ENCODE measurements around the gene GPBP1L1.
"Not testable (repeated sequence)": the region's sequence is repeated elsewhere in the genome, so short reads cannot be mapped to it uniquely, and the experiment has no call there.

Gene GPBP1L1, protein sequence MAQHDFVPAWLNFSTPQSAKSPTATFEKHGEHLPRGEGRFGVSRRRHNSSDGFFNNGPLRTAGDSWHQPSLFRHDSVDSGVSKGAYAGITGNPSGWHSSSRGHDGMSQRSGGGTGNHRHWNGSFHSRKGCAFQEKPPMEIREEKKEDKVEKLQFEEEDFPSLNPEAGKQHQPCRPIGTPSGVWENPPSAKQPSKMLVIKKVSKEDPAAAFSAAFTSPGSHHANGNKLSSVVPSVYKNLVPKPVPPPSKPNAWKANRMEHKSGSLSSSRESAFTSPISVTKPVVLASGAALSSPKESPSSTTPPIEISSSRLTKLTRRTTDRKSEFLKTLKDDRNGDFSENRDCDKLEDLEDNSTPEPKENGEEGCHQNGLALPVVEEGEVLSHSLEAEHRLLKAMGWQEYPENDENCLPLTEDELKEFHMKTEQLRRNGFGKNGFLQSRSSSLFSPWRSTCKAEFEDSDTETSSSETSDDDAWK

DNA sequence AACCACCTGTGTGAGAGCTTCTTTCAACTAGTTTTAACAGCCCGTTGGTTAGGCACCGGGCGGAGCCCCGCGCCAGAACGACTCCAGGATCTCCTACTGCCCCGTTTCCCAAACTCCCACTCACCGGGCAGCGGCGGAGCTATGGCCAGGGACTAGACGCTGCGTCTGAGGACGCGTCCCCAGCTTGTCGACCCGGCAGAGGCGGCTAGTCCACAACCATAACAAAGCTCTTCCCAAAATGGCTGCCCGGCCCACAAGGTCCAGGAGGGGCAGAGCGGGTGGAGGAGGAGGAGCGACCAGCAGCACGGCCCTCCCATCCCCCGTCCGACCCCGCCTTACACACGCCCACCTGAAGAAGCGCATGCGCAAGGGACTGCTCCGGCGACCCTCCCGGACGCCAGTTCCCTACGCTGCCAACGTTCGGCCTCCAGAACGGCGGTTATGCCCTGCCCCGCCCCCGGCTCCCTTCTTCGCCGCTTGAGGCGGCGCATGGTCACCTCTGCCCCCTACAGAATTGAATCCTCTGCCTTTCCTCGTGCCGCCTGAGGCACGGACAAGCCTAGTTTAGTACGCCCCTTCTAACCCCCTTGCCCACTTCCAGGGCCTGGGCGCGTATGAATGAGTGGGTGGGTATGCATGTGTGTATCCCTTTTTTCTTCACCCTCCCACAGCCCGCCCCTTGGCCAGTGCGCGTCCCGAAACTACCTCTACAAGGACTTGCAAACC, at the start of gene GPBP1L1:
GPBP1L1 (minus strand) TSS at position 246 of the 726 bp plus-strand sequence. CDS start 27,446 bp downstream, outside the sequence.
- in situ Hi-C loops (cut with HindIII; ENCODE audit: low sequenced_read_pairs), result no loop called here
- DNase-seq (ENCODE audit: low read depth, low spot score), result peak; percentile 97
- TF ChIP-seq, protein P1, sequence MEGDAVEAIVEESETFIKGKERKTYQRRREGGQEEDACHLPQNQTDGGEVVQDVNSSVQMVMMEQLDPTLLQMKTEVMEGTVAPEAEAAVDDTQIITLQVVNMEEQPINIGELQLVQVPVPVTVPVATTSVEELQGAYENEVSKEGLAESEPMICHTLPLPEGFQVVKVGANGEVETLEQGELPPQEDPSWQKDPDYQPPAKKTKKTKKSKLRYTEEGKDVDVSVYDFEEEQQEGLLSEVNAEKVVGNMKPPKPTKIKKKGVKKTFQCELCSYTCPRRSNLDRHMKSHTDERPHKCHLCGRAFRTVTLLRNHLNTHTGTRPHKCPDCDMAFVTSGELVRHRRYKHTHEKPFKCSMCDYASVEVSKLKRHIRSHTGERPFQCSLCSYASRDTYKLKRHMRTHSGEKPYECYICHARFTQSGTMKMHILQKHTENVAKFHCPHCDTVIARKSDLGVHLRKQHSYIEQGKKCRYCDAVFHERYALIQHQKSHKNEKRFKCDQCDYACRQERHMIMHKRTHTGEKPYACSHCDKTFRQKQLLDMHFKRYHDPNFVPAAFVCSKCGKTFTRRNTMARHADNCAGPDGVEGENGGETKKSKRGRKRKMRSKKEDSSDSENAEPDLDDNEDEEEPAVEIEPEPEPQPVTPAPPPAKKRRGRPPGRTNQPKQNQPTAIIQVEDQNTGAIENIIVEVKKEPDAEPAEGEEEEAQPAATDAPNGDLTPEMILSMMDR (IDR thresholded peaks at IDR 0.05; ENCODE audit: low read depth, low read length), result no peak
- peak within 1 kb of the TSS; percentile 95 for H3K4me3 ChIP-seq (ENCODE audit: low read depth, low read length)

- DNase-seq (ENCODE audit: low read depth, low spot score), result no peak
- TF ChIP-seq, protein P1 (IDR thresholded peaks at IDR 0.05; ENCODE audit: low read depth, low read length), result no peak
- in situ Hi-C loops (cut with HindIII; ENCODE audit: low sequenced_read_pairs), result no loop called here
- H3K4me3 ChIP-seq (ENCODE audit: low read depth, low read length), result no peak overlapping the region
These were observed 44.5 kb upstream of the GPBP1L1 start for GRCh38 chr1:45730780-45731319.

- TF ChIP-seq, protein P1 (IDR thresholded peaks at IDR 0.05; ENCODE audit: low read depth, low read length), result no peak
- H3K4me3 ChIP-seq (ENCODE audit: low read depth, low read length), result no peak overlapping the region
- in situ Hi-C loops (cut with HindIII; ENCODE audit: low sequenced_read_pairs), result no loop called here
- no peak for DNase-seq (ENCODE audit: low read depth, low spot score)
These were observed 43.9 kb upstream of the GPBP1L1 start for GRCh38 chr1:45730075-45730779.

DNA sequence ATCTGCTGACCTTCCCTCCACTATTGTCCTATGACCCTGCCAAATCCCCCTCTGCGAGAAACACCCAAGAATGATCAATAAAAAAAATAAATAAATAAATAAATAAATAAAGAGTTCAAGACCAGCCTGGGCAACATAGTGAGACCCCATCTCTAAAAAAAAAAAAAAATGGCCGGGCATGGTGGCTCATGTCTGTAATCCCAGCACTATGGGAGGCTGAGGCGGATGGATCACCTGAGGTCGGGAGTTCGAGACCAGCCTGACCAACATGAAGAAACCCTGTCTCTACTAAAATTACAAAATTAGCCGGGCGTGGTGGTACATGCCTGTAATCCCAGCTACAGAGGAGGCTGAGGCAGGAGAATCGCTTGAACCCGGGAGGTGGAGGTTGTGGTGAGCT, 39.7 kb upstream of the GPBP1L1 start:
- H3K4me3 ChIP-seq (ENCODE audit: low read depth, low read length); in situ Hi-C loops (cut with HindIII; ENCODE audit: low sequenced_read_pairs): not testable (repeated sequence)

GRCh38 chr1:45723248-45723930, 37.1 kb upstream of the GPBP1L1 start:
- in situ Hi-C loops (cut with HindIII; ENCODE audit: low sequenced_read_pairs), result no loop called here
- H3K4me3 ChIP-seq (ENCODE audit: low read depth, low read length), result no peak overlapping the region
- TF ChIP-seq, protein P1 (IDR thresholded peaks at IDR 0.05; ENCODE audit: low read depth, low read length), result no peak
- DNase-seq (ENCODE audit: low read depth, low spot score), result no peak

More for the DNA sequence above, 39.7 kb upstream of the GPBP1L1 start:
- DNase-seq (ENCODE audit: low read depth, low spot score), result not testable (repeated sequence)

- TF ChIP-seq, protein P1 (IDR thresholded peaks at IDR 0.05; ENCODE audit: low read depth, low read length), result no peak
- H3K4me3 ChIP-seq (ENCODE audit: low read depth, low read length), result no peak overlapping the region
- DNase-seq (ENCODE audit: low read depth, low spot score), result no peak
- in situ Hi-C loops (cut with HindIII; ENCODE audit: low sequenced_read_pairs), result no loop called here
These were observed 36.5 kb upstream of the GPBP1L1 start for GRCh38 chr1:45722809-45723208.

All from astrocyte of the spinal cord (primary cell).